ENCODE results near the gene TSPAN9.

GRCh38 chr12:3152892-3153291, 75.7 kb downstream of the TSPAN9 start:
- no peak for TF ChIP-seq EP300 (IDR thresholded peaks at IDR 0.05)
- no peak for TF ChIP-seq POLR2A (IDR thresholded peaks at IDR 0.05)
